Upper lobe of left lung (tissue), 6 donors: ENCODE measurements around the gene SDF2L1. TPM values are rescaled to one million over a fixed set of nuclear protein-coding genes. Genes with fewer than 3 reads are reported as not detected.
A peak's percentile ranks its signal among the peaks of the same experiment; 100 is the strongest.
"Not testable (repeated sequence)": the region's sequence is repeated elsewhere in the genome, so short reads cannot be mapped to it uniquely, and the experiment has no call there.

Experiments used
- ATAC-seq, 2 donors: fragments of 200-7000 bp; cut with Tn5 transposase; one replicate each; pipeline ENCODE4 v1.9.1; 2022; ENCODE audit warnings: mild to moderate bottlenecking in 2 of 2, moderate library complexity in 2 of 2; ENCODE audit not compliant: low FRiP score in 2 of 2
- DNase-seq, 2 donors: peaks; one replicate each; pipeline ENCODE4 v3.0.0-alpha.2; 2019 to 2020
- H3K27ac ChIP-seq, 4 donors: fragments of 200-600 bp; sonication (generic); one replicate each; pipeline ENCODE4 v1.5.1; 2016 to 2019
- H3K27me3 ChIP-seq, 4 donors: fragments of 200-600 bp; sonication (generic); one replicate each; pipeline ENCODE4 v1.5.1; 2017 to 2019
- H3K36me3 ChIP-seq, 4 donors: fragments of 200-600 bp; sonication (generic); one replicate each; pipeline ENCODE4 v1.5.1; 2016 to 2019
- H3K4me1 ChIP-seq, 4 donors: fragments of 200-600 bp; sonication (generic); one replicate each; pipeline ENCODE4 v1.5.1; 2018 to 2019
- H3K4me3 ChIP-seq, 4 donors: fragments of 200-600 bp; sonication (generic); one replicate each; pipeline ENCODE4 v1.5.1; 2017 to 2019; ENCODE audit warnings: mild to moderate bottlenecking in 2 of 4, moderate library complexity in 1 of 4
- H3K9me3 ChIP-seq, 4 donors: fragments of 200-600 bp; sonication (generic); one replicate each; pipeline ENCODE4 v1.5.1; 2018 to 2019
- CTCF ChIP-seq, 6 experiments: fragments of 450-650 bp in 4 of 6; fragments of 200-600 bp in 2 of 6; sonication (generic) in 2 of 6; IDR thresholded peaks; one replicate each; pipeline ENCODE4 v1.5.1; 2016 to 2019; ENCODE audit warnings: antibody characterized with exemption in 6 of 6
- EP300 ChIP-seq, 4 donors: sonication (generic); formaldehyde crosslinking; IDR thresholded peaks; one replicate each; pipeline ENCODE4 v1.5.1; 2017; ENCODE audit warnings: antibody characterized with exemption in 4 of 4, control low read depth in 2 of 4
- POLR2A ChIP-seq, 4 donors: fragments of 450-650 bp; IDR thresholded peaks; one replicate each; pipeline ENCODE4 v1.5.1; 2016 to 2017; ENCODE audit warnings: antibody characterized with exemption in 4 of 4, mild to moderate bottlenecking in 2 of 4
- POLR2AphosphoS5 ChIP-seq, 2 donors: sonication (generic); formaldehyde crosslinking; IDR thresholded peaks; one replicate each; pipeline ENCODE4 v1.5.1; 2017; ENCODE audit warnings: antibody characterized with exemption in 2 of 2
- WGBS, 2 donors: methylation state at CpG; one replicate each; pipeline ENCODE4 v1.1.5; 2017 to 2018; 5-methylcytosine and 5-hydroxymethylcytosine counted together
- total RNA-seq, 6 donors: library from RNA; depleted of rRNA in 4 of 6; stranded (reverse); fragments of >200 nt in 4 of 6; gene quantifications; one replicate each; pipeline versions ENCODE4 v1.1.0 to v1.2.1, GENCODE V29; 2016 to 2021
- donor health status: DM: no; HTN: no; CAD: no; lungs with moderate emphysema.
- donor health status: DM: no; HTN: yes; CAD: no; lungs with severe emphysema.

SDF2L1 gene
- total RNA-seq, 6 donors from 2014 or later, result 3.1 to 73.1 (median 38.9) TPM

- TF ChIP-seq CTCF (IDR thresholded peaks at IDR 0.05) (no peak), EP300 (IDR thresholded peaks at IDR 0.05) (no peak), POLR2A (IDR thresholded peaks at IDR 0.05) (no peak), POLR2AphosphoS5 (IDR thresholded peaks at IDR 0.05) (no peak)
- Histone ChIP-seq H3K4me1 (peaks cover 0 to 4% (median 0%) of the 10 kb centered on the region in 4 donors), H3K4me3 (no peak overlapping the region), H3K27ac (no peak overlapping the region), H3K27me3 (no peaks in the 10 kb centered on the region), H3K9me3 (no peaks in the 10 kb centered on the region), H3K36me3 (peaks cover 12 to 74% (median 59%) of the 10 kb centered on the region in 4 donors)
- WGBS, 2 donors, result 94 to 98% methylated on average over 9 to 12 of the region's 12 CpGs
- ATAC-seq, result no peak
- DNase-seq, result no peak
Measured at GRCh38 chr22:21673534-21674321, 31.6 kb downstream of the SDF2L1 start.

GRCh38 chr22:21674638-21675245 is 32.6 kb downstream of the SDF2L1 start:
- 97% methylated on average over 12 of the region's 12 CpGs for WGBS, 2 donors
- TF ChIP-seq POLR2A (IDR thresholded peaks at IDR 0.05), result no peak
- no peak for TF ChIP-seq EP300 (IDR thresholded peaks at IDR 0.05)
- no peak for TF ChIP-seq CTCF (IDR thresholded peaks at IDR 0.05)
- no peak for TF ChIP-seq POLR2AphosphoS5 (IDR thresholded peaks at IDR 0.05)
- Histone ChIP-seq H3K4me3 (no peak overlapping the region), H3K9me3 (no peaks in the 10 kb centered on the region), H3K27me3 (no peaks in the 10 kb centered on the region), H3K36me3 (peaks cover 12 to 66% (median 59%) of the 10 kb centered on the region in 4 donors), H3K27ac (no peak overlapping the region), H3K4me1 (no peaks in the 10 kb centered on the region)
- ATAC-seq (no peak), DNase-seq (no peak)

- WGBS, 2 donors, result 92 to 96% methylated on average over 15 of the region's 15 CpGs
- no peak for DNase-seq
- Histone ChIP-seq H3K36me3 (peaks cover 18 to 65% (median 55%) of the 10 kb centered on the region in 4 donors), H3K27me3 (no peaks in the 10 kb centered on the region), H3K4me3 (no peak overlapping the region), H3K9me3 (no peaks in the 10 kb centered on the region), H3K27ac (no peak overlapping the region), H3K4me1 (no peaks in the 10 kb centered on the region)
- peak in 1 of 2 donors; percentile 8 for ATAC-seq
- TF ChIP-seq EP300 (IDR thresholded peaks at IDR 0.05), result no peak
Measured at GRCh38 chr22:21677606-21678443, 35.7 kb downstream of the SDF2L1 start.

- peaks cover 21 to 65% (median 55%) of the 10 kb centered on the region in 4 donors for H3K36me3 ChIP-seq
- not testable (repeated sequence) for ATAC-seq, H3K4me1 ChIP-seq, H3K27me3 ChIP-seq, DNase-seq, H3K4me3 ChIP-seq, H3K9me3 ChIP-seq, H3K27ac ChIP-seq
- WGBS, 2 donors, result 99% methylated on average over 12 of the region's 12 CpGs
Measured at GRCh38 chr22:21678842-21679241, 36.7 kb downstream of the SDF2L1 start.

GRCh38 chr22:21679383-21679782 is 37.3 kb downstream of the SDF2L1 start:
- H3K27me3 ChIP-seq, result no peaks in the 10 kb centered on the region
- DNase-seq (no peak), ATAC-seq (no peak)
- TF ChIP-seq CTCF (IDR thresholded peaks at IDR 0.05), result no peak
- TF ChIP-seq POLR2AphosphoS5 (IDR thresholded peaks at IDR 0.05), result no peak
- no peak for TF ChIP-seq POLR2A (IDR thresholded peaks at IDR 0.05)
- TF ChIP-seq EP300 (IDR thresholded peaks at IDR 0.05), result no peak
- no peaks in the 10 kb centered on the region for H3K4me1 ChIP-seq
- no peaks in the 10 kb centered on the region for H3K9me3 ChIP-seq
- H3K4me3 ChIP-seq, result no peak overlapping the region
- peaks cover 21 to 63% (median 53%) of the 10 kb centered on the region in 4 donors for H3K36me3 ChIP-seq
- no peak overlapping the region for H3K27ac ChIP-seq
- 96 to 98% methylated on average over 4 of the region's 4 CpGs for WGBS, 2 donors
